DMS 273 (cell line): Measurements from ENCODE around the gene LGALS9B.
"Not testable (repeated sequence)": the region's sequence is repeated elsewhere in the genome, so short reads cannot be mapped to it uniquely, and the experiment has no call there.

Source experiments
- DNase-seq: peaks from one replicate; lab custom pipeline; 2025; ENCODE audit not compliant: unreplicated experiment; lab: John Stamatoyannopoulos, UW

The LGALS9B gene

DNA sequence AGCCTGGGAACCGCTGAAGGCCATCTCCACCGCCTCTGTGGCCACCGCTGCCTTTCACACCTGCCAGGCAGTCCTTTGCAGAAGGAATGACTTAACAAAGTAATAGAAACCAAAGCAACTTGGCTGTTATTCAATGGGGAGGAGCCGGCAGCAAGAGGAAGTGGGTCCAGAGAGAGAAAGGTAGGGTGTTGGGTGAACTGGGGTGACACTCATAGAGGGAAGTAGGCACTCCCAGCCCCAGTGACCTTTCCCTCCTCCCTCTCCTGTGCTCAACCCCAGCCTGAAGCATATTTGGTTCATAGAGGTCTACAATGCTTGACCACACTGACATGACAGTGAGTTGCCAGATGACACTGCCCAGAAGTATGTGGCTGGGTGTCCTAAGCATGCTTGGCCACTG, at the start of gene LGALS9B:
Gene LGALS9B (minus strand): TSS at position 93 of the 400 bp plus-strand sequence. CDS start 69 bp downstream, at position 24.
- DNase-seq: not testable (repeated sequence)

DNA sequence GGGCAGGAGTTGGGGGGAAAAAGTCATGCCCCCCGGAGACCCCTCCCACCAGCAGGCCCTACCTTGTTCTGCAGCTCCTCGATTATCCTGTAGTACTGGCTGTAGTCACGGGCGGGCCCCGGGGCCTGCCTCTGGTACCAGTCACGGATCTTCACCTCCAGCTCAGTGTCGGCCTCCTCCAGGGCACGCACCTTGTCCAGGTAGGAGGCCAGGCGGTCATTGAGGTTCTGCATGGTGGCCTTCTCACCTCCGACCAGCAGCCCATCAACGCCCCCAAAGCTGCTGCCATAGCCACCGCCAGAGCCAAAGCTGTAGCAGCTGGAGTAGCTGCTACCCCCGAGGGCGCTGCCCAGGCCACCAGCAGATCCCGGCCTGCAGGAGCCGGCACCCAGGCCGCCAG, 49.6 kb upstream of the LGALS9B start:
- DNase-seq: not testable (repeated sequence)

DNA sequence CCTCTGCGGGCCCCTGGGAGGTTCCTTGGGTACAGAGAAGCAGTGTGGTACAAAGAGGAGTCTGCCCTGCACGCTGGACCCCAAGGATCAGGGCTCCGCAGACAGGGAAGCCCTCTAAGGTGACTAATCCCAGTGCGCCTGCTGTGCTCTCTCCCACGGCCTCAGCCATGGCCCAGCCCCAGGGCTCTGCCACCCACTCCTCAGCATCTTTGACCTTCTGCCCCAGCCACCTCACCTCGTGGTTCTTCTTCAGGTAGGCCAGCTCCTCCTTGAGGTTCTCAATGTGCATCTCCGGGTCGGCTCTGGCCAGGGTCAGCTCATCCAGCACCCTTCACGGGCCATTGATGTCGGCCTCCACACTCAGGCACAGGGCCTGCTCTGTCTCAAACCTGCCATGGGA, 47.8 kb upstream of the LGALS9B start:
- not testable (repeated sequence) for DNase-seq

DNA sequence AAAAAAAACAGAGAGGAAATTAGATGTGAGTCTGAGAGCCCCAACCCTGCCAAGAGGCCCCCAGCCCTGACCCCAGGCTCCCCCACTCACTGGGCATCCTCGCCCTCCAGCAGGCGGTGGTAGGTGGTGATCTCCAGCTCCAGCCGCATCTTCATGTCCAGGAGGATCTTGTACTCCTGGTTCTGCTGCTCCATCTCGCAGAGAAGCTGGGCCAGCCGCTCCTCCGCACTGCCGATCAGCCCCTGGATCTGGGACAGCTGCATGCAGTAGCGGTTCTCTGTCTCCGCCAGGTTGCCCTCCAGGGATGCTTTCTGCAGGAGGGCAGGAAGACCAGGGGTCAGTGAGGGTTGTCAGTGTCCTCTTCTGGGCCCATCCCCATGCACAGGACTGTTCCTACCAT, 46.2 kb upstream of the LGALS9B start:
- not testable (repeated sequence) for DNase-seq

DNA sequence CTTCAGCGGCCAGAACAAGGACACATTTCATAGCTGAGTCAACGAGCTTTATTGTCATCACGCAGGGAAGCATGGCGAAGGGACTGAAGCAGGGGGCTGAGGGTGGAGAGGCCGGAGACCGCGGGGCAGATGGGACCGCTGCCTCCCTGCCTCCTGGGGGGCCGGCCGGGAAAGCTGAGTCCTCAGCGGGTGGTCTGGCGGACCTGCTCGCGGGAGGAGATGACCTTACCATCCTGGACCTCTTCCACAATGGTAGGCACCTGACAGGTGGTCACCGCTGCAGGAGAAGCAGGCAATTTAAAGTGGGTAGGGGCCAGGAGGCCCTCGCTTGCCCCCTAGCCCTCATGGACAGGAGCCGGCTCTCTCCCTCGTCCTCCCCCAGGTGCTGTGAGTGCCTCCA, 45.0 kb upstream of the LGALS9B start:
- DNase-seq: not testable (repeated sequence)

DNA sequence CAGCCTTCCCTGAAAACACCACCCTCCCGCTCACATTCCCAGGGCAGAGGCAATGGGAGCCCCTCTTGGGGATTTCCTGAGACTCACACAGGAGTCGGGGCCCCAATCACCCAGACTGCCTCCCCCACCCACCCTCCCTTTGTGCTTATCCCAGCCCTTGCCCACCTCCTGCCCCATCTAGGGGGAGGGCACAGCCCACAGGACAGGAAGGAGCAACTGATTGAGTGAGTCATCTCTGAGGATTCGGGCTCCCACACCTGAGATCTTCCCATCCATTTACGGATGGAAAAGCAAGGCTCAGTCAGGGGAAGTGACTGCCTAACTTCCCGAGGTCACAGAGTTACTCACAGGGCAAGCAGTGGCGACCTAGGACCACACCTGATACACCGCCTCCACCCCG, 44.4 kb upstream of the LGALS9B start:
- DNase-seq: not testable (repeated sequence)

DNA sequence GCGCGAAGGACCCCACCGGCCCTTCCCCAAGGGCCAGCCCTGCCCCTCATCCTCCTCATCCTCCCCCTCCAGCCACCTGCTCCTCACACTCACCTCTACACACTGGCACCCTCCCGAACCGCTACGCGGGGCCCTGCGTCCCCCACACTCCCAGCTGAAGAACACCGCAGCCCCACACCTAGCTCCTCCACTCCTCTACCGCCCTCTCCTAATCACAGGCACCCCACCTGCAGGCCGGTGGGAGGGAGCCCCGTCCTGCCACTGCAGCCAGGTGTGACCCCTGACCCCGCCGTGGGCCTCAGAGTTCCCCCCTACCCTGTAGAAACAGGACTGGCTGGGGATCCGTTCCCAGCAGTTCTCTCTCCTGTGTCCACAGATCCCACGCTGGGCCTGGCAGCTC, 38.0 kb upstream of the LGALS9B start:
- DNase-seq: not testable (repeated sequence)

DNA sequence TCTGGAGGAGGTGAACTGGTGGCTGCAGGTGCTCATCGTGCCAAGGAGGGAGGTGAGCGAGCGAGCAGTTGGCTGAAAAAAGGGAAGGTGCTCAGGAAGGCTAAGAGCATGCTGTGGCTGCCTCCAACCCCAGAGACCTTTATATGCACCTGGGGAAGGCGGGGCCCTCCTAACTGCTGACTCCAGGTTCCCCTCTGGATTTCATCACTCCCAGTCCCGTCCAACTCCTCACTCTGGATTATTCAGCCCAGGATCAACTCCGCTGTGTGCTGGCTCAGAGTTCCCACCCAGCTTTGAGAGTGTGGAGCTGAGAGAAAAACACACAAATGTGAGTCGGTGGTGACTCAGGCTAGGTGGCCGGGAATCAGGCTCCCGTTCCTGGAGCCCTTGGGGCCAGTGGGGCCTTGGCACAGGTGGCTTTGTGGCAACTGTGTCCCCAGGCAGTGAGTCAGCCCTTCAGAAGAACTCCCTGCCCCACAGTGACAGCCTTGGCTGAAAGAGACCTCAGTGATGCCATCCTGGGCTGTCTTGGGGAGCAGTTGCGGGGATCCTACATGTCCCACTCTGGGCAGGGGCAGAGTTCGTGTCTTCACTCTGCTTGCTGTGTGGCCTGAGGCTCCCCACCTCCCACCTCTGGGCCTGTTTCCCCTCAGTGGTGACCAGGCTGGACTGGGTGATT, 37.2 kb upstream of the LGALS9B start:
- not testable (repeated sequence) for DNase-seq

DNA sequence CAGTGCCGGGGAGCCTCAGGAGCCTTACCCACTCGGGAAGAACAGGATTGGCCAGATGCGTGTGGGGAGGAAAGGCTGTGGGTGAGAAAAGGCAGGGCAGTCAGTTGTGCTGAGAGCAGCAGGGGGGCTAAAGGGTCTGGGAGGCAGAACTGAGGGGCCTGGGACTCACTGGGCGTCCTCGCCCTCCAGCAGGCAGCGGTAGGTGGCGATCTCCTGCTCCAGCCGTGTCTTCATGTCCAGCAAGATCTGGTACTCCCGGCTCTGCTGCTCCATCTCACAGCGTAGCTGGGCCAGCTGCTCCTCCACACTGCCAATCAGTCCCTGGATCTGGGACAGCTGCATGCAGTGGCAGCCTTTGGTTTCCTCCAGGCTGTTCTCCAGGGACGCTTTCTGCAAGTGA, 34.6 kb upstream of the LGALS9B start:
- peak; percentile 5 for DNase-seq

DNA sequence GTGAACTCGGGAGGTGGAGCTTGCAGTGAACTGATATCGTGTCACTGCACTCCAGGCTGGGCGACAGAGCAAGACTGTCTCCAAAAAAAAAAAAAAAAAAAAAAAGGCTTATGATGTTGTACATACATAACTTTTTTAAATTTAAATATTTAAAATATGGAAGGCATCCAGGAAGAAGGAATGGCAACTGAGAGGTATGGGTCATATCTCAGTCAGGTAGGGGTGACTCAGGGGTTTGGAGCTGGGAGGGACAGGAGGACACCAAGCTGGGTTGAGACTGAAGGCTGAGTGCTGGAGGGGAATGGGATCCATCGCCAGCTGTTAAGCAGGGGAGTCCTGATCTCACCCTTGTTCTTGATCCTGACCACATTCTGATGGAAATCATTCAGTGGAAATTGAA, 33.0 kb upstream of the LGALS9B start:
- DNase-seq: not testable (repeated sequence)

DNA sequence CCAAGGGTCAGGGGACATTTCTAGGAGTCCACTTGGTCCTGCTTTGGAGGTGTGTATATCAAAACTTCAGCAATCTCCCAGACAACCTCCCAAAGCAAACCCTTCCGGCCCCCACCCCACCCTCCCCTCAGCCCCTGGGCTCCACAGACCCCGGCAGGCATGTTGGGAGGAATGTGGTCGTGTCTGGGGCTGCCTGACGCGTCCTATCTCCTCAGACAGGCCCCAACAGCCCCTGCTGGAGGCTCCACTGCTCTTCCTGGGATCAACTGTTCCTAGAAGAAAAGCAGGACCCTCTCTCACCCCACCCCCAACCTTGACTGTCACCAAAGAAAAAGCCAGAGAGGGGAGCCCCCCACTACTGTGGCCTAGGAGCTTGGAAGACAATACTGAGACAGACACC, 28.1 kb upstream of the LGALS9B start:
- DNase-seq: not testable (repeated sequence)

DNA sequence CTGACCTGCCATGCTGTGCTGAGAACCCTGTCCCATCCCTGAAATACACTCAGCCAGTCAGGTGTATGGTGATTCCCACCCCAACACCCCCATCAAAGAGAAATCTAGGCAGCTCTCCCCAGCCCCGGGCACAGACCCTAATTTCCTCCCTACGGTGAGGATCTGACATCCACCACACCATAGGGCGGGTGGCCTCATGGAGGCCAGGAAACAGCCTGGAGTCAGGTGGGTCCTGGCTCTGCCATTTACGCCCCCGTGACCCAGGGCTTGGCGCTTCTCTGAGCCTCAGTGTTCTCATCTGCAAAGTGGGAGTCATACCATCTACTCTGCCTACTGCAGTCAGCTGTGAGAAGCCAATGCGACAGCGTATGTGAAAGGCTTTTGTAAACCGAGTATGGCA, 27.4 kb upstream of the LGALS9B start:
- not testable (repeated sequence) for DNase-seq

DNA sequence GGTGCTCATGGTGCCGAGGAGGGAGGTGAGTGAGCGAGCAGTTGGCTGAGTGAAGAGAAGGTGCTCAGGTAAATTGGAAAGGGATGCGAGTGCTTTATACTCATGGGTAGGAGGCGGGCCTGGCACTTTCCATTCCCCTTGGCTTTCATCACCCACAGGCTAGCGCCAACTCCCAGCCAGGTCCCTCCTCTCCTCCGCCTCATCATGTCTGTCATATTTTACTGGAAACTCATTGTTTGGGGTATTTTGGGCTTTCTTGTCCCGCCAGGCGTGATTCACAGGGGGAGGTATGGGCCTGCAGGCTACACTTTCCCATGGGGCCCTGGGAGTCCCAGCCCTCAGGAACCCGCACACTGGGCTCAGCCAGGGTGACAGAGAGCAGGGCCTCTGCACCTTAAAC, 26.8 kb upstream of the LGALS9B start:
- DNase-seq: not testable (repeated sequence)

DNA sequence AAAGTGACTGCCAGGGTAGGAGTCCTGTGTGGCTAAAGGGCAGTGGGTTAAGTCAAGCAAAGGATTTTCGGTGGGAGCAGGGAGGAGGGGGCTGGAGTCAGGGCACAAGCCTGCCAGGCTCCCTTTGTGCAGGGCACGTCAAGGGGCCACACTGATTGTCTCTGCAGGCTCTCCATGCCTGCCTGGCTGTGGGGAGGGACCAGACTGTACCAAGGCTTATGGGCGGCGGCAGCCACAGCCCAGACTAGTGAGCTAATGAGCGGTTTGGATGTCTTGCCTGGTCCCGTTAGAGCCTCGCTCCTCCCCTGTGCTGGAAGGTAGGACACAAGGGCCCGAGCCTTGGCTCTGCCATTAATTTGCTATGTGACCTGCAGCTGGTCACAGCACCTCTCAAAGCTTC, 25.6 kb upstream of the LGALS9B start:
- DNase-seq: not testable (repeated sequence)

DNA sequence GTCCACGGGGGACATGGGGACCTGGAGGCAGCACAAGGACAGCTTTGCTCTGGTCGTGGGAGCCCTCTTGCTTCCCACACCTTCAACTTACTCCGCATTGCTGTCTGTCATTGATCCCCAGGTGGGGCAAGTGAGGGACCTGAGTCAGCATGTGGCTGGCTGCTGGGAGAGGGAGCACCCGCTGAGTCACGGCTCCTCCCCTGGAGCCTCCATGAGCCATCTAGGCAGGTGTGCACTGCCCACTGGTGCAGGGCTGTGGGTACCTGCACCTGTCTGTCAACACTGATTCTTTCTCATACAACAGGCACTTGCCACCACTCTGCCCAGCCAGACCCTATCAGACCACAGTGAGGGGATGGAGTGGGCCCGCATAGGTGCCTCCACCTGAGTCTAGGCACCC, 24.8 kb upstream of the LGALS9B start:
- not testable (repeated sequence) for DNase-seq

DNA sequence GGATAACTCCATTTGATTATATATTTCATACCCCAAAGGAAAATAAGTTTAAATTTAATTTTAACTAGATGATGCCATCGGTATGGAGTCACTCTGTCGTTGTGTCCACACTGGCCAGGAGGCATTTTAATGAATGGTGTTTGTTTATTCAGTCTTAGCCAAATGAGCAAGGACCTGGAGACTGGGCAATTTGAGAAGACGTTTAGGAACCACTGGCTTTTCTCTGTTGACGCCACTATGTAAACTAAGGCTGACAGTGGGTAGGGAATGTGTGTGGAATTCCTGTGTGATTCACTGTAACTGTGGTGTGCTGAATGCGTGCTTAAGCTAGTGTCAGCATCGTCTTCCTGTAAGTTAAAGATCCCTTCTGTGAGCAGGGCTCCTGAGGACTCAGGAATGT, 17.6 kb upstream of the LGALS9B start:
- DNase-seq: not testable (repeated sequence)

DNA sequence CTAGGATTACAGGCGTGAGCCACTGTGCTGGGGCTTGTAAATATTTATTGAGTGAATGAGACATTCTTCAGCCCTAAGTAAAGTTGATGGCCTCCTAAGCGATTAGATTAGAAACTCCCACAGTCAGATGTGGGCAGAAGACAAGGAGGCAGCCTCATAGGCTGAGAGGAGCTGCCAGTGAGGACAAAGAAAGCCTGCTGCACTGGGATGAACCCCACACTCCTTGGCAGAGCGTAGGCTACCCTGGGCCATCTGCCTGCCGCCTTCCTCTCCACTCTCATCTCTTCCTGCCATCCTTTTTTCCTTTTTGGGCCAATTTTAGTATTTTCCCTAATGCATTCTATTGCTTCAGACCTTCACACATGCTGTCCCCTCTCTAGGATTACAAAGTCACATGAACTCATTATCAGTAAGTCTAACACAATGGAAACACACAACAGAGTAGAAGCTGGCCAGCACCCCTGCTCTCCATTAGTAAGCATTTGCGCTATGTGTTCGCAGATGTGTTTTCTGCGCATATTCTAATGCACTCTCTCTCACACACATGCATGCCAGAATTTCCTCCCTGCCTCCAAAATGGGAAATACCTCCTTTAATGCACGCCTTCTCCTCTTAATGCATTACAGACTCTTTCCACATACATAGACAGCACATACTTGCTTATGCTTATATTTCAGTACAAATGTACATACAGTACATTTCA, 12.7 kb upstream of the LGALS9B start:
- DNase-seq: not testable (repeated sequence)

DNA sequence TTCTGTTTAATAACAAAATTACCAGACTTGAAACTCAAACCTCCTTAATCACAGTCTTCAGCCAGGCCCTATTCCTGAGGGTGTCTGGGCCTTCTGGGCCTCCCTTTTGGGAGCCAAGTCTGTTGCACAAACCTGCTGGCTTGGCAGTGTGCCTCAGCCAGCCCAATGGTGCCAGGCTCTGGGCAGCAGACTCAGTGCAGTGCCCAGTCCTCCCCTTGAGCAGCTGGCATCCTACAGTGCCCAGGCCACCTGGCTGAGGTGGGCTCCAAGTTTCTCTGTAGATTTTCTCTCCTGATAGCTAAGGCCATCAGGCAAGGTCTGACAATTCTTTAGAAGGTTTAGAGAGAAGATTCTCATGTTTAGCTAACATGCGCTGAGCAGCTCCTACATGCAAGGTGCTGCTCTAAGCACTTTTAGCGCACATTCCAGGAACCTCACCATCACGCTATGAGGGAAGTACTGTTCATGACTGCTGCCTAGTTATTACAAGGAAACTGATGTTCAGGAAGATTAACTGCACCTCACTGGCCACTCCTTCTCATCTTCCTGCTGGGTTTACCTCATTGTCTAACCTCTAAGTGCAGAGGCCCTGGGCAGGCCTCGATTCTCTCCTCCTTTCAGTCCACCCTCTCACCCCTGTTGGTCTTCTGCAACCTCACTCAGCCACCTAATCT, 10.2 kb upstream of the LGALS9B start:
- DNase-seq: not testable (repeated sequence)

DNA sequence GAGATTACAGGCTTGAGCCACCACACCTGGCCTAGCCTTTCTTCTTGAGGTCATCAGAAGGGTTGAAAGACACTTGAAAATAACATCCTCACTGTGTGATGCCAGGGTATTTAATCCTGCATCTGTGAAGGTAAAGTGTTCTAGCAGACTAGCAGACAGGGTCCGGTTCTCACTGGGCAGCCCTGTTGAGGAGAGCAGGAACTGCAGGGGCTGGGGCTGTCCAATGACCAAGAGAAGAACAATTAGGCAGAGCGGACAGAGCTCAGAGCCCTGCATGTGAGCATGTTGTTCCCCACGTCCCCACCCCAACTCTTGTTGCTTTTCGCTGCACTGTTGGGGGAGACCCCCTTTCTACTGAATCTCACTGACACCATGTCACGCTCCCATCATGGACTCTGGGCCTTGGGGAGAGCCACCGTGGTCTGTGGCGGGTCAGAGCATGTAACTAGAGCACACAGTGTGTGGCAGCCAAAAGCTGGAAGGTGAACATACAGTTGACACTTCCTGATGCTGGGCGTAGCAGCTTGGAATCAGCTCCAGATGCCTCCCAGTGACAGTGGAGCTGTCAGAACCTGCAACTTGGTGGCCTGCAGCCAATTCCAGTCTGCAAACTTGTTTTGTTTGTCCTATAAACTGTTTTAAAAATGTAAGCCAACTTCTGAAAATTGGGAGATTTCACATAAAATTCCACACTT, 7.9 kb upstream of the LGALS9B start:
- peak; percentile 22 for DNase-seq

DNA sequence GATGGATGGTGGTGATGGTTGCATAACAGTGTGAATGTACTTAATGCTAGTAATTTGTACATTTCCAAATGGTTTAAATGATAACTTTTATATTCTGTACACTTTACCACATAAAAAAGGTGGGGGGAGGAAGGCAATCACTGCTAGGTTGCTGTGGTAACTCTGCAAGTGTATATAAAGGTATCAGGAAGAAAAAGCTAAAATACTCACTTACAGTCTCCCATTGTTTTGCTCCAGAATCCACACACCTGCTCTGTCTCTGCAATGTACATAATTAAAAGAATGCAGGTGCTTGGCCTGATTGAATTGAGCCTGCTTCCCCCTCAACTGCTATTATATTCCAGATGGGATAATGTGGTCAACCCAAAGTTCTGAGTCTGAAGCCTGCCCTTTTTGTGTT, 6.7 kb upstream of the LGALS9B start:
- not testable (repeated sequence) for DNase-seq

DNA sequence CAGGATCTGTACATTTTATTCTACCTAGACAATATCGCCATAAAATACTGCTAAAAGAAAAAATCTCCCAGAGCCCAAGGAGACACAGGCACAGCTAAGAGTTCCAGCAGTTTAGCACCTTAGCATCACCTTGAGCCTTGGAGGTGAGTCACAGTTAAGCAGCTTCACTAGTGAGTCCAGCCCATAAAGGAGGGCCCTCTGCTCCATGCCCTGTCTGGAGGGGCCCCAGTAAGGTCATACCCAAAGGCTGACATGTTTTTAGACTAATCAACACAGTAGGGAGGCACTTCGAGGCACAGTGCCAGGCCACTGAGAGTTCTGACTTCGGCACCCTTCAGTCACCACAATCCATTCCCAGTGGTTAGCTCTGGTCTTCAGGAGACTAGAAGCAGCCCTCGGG, 2.6 kb upstream of the LGALS9B start:
- DNase-seq: not testable (repeated sequence)
